NCI-H69 (cell line): ENCODE data around the gene MYL9.
A peak's percentile ranks its signal among the peaks of the same experiment; 100 is the strongest.
"Not testable (repeated sequence)": the region's sequence is repeated elsewhere in the genome, so short reads cannot be mapped to it uniquely, and the experiment has no call there.

Experiments
- DNase-seq: peaks from one replicate; lab custom pipeline; 2025; lab: John Stamatoyannopoulos, UW

MYL9 gene

DNA sequence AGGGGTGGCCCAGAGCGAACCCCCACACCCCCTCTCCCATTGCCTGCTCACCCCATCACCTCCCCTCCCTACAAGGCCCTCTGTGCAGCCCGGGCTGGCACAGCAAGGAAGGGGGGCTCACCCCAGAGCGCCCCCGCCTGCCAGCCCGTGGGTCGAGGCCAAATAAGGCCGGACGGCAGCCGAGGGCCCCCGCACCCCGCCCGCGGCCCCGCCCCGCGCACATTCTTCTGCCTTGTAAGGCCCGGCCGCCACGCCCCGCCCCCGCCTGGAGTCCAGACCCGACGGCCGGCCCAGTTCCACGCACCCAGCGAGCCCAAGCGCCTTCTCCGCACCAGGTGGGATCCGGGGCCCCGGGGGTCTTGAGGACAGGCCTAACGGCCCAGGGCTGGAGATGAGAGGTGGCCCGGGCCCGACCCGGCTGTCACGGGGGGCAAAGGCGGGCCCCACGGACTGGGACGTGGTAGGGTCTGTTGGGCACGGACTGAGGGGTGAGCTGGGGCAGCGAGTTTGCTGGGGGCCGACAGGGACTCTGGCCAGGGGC is at the start of gene MYL9:
Gene MYL9 (plus strand): TSS at position 293 of the 541 bp plus-strand sequence. CDS start 3,366 bp downstream, outside the sequence.
- DNase-seq, result no peak

DNA sequence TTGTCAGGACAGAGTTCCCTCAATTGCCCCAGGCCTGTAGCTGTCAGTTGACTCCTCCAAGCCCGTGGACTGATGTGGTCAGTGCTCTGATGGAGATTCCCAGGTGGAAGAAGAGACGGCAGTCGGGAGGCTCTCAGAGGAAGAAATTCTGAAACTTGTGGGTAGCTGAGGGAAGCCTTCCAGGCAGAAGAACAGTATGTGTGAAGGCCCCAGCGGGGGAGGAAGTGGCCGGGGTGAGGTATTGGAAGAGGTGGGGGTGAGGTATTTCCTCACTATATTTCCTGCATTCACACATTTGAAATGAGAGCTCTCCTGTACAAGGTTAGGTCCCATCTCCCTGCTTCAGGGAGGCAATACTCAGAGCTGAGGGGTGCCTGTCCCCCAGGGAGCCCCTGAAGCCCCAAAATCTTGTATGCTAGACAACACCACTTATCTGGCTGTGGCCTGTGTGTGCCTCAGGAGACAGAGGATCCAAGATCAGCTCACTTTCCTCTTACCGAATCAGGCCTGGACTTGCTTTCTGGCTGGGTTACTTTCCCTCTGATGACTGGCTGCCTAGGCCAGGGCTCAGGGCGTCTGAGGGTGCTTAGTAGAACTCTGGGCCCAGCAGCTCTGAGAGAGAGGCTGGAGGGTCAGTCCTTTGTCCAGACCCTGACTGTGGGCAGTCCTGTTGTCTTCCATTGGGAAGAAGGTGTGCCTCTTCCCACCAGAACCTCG is 49.3 kb upstream of the MYL9 start:
- no peak for DNase-seq

DNA sequence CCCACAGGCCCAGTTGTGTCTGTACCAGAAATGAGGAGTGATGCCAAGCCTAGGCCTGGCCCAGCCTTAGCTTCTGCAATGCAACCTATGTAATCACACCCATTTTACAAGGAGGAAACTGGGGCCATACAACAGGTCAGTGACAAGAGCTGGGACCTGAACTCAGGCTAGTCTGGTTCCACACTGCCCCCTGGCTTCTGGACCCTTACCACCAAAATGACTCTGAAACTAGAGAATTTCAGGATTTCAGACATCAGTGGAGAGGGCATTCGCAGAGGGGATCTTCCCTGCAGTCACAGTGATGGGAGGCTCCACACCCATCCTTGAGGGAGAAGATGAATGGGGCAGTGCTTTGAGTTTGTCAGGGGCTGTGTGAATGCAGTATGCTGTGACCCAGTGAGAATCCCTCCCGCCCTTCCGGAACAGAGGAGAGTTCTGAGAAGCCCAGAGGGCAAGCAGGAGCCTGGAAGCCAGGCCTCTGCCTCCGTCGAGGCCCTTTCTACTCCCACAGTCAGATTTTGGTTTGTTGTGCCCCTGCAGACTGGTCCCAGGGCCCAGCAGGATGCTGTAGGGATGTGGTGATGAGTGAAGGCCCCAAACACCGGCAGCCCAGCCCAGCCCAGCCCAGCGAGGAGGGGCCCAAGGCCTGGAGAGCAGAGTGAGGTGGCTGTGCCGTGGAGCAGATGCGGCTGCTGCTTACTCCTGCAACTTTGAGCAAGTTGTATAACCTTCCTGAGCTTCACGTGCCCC is 48.1 kb upstream of the MYL9 start:
- DNase-seq, result peak; percentile 37

- DNase-seq, result no peak
Observed at GRCh38 chr20:36493801-36494114, 47.6 kb upstream of the MYL9 start.

GRCh38 chr20:36496707-36497669 is 44.3 kb upstream of the MYL9 start:
- DNase-seq, result no peak

- no peak for DNase-seq
Observed at GRCh38 chr20:36497856-36498255, 43.5 kb upstream of the MYL9 start.

DNA sequence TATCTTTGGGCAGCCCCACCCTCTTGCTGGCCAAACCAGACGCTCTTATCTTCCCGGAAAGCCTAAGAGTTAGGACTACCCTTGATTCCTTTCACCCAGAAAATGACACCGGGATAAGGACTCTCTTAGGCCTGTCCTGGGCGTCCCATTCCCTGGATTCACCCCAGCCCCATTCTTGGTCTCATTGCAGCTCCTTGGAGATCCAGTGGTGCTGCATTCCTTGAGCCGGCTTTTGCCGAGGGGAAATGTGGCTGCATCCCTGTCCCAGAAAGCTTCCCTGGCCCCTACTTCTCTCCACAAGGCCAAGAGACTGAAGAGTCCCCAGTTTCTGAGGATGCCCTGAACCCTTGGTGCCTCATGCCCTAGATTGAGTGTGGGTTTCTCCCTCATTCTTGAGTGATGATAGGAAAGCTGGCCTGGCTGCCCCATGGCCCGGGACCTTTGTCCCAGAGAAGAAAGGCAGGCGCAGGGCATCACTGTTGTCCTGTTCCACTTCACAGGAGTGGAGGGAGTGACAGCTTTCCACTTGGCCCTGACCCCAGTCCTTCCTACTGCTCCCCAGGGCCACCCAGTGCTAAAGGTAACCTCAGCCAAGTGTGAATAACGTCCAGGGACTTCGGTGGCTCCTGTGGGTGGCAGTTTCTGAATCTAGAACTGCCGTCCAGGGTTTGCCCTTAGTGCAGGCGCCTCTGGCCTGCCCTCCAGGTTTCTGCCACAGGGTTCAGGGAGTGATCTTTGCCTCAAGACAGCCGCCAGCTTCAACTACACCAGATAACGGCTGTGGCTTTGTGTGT is 42.7 kb upstream of the MYL9 start:
- DNase-seq, result no peak

DNA sequence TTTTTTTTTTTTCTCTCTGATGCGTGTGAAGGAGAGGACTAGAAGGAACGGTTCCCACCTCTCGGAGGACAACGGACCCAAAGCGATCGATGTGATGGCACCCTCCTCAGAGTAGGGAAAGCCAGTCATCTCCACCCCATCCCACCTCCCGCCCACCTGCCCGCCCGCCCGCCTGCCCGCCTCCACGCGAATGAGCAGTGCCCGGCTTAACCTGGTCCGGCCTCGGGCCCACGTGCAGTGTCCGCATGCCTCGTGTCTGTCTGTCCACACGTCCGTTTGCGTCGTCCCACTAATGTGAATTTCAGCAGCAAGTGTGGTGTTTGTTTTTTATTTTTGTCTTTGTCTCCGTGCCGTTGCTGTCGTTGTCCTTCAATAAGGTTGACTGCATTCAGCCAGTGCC is 42.1 kb upstream of the MYL9 start:
- DNase-seq, result no peak

DNA sequence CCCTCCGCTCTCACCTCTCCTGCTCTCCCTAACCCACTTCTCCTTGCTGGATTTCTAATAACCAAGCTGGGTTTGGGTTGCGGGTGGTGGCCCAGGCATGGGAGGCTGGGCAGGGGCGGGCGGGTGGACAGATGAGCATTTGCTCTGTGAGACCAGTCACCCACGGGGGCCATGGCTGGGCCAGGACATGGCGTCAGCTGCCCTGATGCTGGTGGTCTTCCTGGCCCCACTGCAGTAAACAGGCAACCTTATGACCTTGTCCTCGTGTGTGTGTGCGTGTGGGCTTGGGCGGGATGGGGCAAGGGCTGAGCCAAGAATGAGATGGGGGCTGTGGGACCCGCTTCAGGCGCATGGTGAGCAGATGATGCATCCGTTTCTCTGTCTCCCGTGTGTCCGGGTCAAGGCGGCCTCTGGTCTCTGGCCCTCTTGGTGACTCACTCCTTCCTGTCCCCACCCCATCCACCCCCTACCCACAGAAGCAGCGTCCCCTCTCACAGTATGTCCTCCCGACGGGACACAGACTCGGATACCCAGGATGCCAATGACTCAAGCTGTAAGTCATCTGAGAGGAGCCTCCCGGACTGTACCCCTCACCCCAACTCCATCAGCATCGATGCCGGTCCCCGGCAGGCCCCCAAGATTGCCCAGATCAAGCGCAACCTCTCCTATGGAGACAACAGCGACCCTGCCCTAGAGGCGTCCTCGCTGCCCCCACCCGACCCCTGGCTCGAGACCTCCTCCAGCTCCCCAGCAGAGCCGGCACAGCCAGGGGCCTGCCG is 41.4 kb upstream of the MYL9 start:
- DNase-seq, result no peak

DNA sequence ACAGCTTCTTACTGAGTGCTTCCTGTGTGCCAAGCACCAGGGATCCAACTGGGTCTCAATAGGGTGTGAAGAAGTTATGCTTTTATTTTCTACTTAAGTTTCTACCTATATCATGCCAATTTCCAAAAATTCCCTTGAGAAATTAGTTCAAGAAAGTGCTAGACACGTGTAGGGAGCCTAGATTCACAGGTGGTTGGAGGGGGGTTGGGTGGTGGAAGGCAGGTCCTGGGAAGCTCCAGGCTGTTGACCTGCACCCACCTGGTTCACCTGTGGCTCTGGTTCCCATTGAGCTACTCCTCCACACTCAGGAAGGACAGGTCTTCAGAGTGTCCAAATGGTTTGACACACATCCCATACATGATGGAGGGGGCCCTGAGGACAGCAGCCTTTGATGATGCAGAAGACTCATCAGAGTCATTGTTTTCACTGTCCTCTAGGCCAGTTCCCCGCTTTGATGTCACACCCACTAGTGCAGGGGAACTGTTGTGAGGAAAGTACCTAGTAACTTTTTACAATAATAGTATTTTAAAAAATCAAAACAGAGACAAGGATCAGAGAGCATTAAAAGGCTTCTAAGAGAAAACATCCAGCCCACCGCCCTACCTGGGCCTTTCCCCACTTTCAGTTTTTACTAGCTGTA is 39.8 kb upstream of the MYL9 start:
- DNase-seq, result no peak

GRCh38 chr20:36504295-36504694 is 37.0 kb upstream of the MYL9 start:
- no peak for DNase-seq

GRCh38 chr20:36506253-36506652 is 35.1 kb upstream of the MYL9 start:
- DNase-seq, result peak; percentile 40

DNA sequence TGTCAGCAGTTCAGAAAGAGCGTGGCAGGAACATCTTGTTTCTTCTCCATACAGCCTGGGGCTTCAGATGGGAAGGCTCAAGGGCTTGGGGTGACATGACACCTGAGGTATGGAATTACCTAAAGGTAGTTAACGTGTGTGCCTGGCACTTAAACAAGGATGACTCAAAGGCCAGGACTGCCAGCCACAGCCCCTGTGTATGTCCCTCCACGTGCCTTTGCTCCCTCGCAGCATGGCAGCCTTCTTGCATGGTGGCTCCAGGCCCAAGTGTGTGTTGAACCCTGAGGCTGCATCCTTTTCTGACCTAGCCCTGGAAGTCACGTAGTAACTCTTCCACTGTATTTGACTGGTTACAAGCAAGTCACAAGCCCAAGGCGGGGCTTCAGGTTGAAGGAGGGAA is 33.6 kb upstream of the MYL9 start:
- DNase-seq, result no peak

- no peak for DNase-seq
Observed at GRCh38 chr20:36519012-36519719, 22.2 kb upstream of the MYL9 start.

- DNase-seq, result no peak
Observed at GRCh38 chr20:36519944-36520343, 21.4 kb upstream of the MYL9 start.

GRCh38 chr20:36521526-36521925 is 19.8 kb upstream of the MYL9 start:
- no peak for DNase-seq

DNA sequence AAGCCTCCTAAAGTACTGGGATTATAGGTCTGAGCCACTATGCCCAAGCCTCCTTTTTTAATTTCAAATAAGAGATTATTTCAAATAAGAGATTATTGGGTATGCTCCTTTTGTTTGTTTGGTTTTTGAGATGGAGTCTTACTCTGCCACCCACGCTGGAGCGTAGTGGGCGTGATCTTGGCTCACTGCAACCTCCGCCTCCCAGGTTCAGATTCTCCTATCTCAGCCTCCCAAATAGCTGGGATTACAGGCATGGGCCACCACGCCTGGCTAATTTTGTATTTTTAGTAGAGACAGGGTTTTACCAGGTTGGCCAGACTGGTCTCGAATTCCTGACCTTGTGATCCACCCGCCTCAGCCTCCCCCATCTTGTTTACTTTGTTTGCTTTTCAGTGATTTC is 18.9 kb upstream of the MYL9 start:
- DNase-seq, result not testable (repeated sequence)

DNA sequence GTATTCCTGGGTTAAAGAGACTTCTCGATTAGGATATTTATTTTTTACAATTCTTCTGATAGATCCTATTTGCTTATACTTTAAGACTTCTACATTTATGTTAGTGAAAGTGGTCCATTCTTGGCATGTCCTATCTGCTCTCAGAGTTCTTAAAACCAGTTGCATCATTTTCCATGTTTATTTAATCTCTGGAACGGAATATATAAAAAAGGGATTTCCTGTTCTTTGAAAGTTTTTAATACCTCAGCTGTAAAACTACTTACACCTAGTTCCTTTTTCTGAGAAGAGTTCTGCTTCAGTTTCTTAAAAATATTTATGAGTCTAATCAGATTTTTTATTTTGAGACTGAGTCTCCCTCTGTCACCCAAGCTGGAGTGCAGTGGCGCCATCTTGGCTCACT is 18.0 kb upstream of the MYL9 start:
- no peak for DNase-seq

GRCh38 chr20:36525620-36526365 is 15.5 kb upstream of the MYL9 start:
- no peak for DNase-seq
